Dendritic cell treated with granulocyte-macrophage colony-stimulating factor and Interleukin-4, amounts not matched to agents 40 ng/mL and 50 ng/mL, for 4 days (primary cell): ENCODE results near the gene ANKK1.

Source experiments
- H3K27ac Mint-ChIP-seq: one replicate; pipeline ENCODE4 v1.8.0; 2022; ENCODE audit warnings: mild to moderate bottlenecking, mixed read lengths
- H3K27me3 Mint-ChIP-seq: one replicate; pipeline ENCODE4 v1.8.0; 2022; ENCODE audit warnings: mild to moderate bottlenecking, mixed read lengths
- H3K36me3 Mint-ChIP-seq: one replicate; pipeline ENCODE4 v1.8.0; 2022; ENCODE audit warnings: low read depth, mixed read lengths
- H3K4me1 Mint-ChIP-seq: one replicate; pipeline ENCODE4 v1.8.0; 2022; ENCODE audit warnings: low read depth, mixed read lengths
- H3K4me3 Mint-ChIP-seq: one replicate; pipeline ENCODE4 v1.8.0; 2022; ENCODE audit warnings: mild to moderate bottlenecking, moderate library complexity, mixed read lengths
- H3K9me3 Mint-ChIP-seq: one replicate; pipeline ENCODE4 v1.8.0; 2022; ENCODE audit warnings: mixed read lengths
- intact Hi-C: fragments of 100-400 bp; cut with micrococcal nuclease; formaldehyde crosslinking; loops from one replicate; pipeline ENCODE4 v1.15.0; 2022

ANKK1 gene

GRCh38 chr11:113392236-113392921 lies 4.8 kb downstream of the ANKK1 start:
- Mint-ChIP-seq H3K4me1 (no peaks in the 10 kb centered on the region), H3K27ac (no peak overlapping the region), H3K9me3 (no peaks in the 10 kb centered on the region), H3K4me3 (no peak overlapping the region), H3K36me3 (no peaks in the 10 kb centered on the region), H3K27me3 (no peaks in the 10 kb centered on the region)
- intact Hi-C loops: no loop called here

- H3K27me3 Mint-ChIP-seq: no peaks in the 10 kb centered on the region
- no peaks in the 10 kb centered on the region for H3K4me1 Mint-ChIP-seq
- no peak overlapping the region for H3K4me3 Mint-ChIP-seq
- no peaks in the 10 kb centered on the region for H3K36me3 Mint-ChIP-seq
- intact Hi-C loops: no loop called here
- H3K27ac Mint-ChIP-seq: no peak overlapping the region
- H3K9me3 Mint-ChIP-seq: no peaks in the 10 kb centered on the region
Measured at GRCh38 chr11:113393501-113393985, 6.0 kb downstream of the ANKK1 start.

- no peak overlapping the region for H3K27ac Mint-ChIP-seq
- H3K9me3 Mint-ChIP-seq: no peaks in the 10 kb centered on the region
- H3K36me3 Mint-ChIP-seq: no peaks in the 10 kb centered on the region
Measured at GRCh38 chr11:113394919-113395318, 7.3 kb downstream of the ANKK1 start.

GRCh38 chr11:113395782-113396336 lies 8.3 kb downstream of the ANKK1 start:
- H3K4me3 Mint-ChIP-seq: no peak overlapping the region
- H3K27ac Mint-ChIP-seq: no peak overlapping the region
- H3K36me3 Mint-ChIP-seq: no peaks in the 10 kb centered on the region
- no peaks in the 10 kb centered on the region for H3K4me1 Mint-ChIP-seq
- no peaks in the 10 kb centered on the region for H3K27me3 Mint-ChIP-seq
- intact Hi-C loops: no loop called here
- H3K9me3 Mint-ChIP-seq: no peaks in the 10 kb centered on the region

More at GRCh38 chr11:113394919-113395318, 7.3 kb downstream of the ANKK1 start:
- Mint-ChIP-seq H3K4me3 (no peak overlapping the region), H3K27me3 (no peaks in the 10 kb centered on the region), H3K4me1 (no peaks in the 10 kb centered on the region)
- intact Hi-C loops: no loop called here

- Mint-ChIP-seq H3K9me3 (no peaks in the 10 kb centered on the region), H3K4me3 (no peak overlapping the region), H3K36me3 (no peaks in the 10 kb centered on the region), H3K27ac (no peak overlapping the region), H3K27me3 (no peaks in the 10 kb centered on the region), H3K4me1 (no peaks in the 10 kb centered on the region)
- intact Hi-C loops: no loop called here
Measured at GRCh38 chr11:113396690-113397089, 9.1 kb downstream of the ANKK1 start.

GRCh38 chr11:113397212-113397611 lies 9.6 kb downstream of the ANKK1 start:
- Mint-ChIP-seq H3K27ac (no peak overlapping the region), H3K36me3 (no peaks in the 10 kb centered on the region), H3K4me3 (no peak overlapping the region), H3K4me1 (no peaks in the 10 kb centered on the region), H3K9me3 (no peaks in the 10 kb centered on the region), H3K27me3 (no peaks in the 10 kb centered on the region)
- intact Hi-C loops: no loop called here

GRCh38 chr11:113397821-113398220 lies 10.2 kb downstream of the ANKK1 start:
- no peak overlapping the region for H3K27ac Mint-ChIP-seq
- intact Hi-C loops: no loop called here
- H3K4me1 Mint-ChIP-seq: no peaks in the 10 kb centered on the region
- H3K27me3 Mint-ChIP-seq: no peaks in the 10 kb centered on the region
- H3K36me3 Mint-ChIP-seq: no peaks in the 10 kb centered on the region
- H3K4me3 Mint-ChIP-seq: no peak overlapping the region
- no peaks in the 10 kb centered on the region for H3K9me3 Mint-ChIP-seq

GRCh38 chr11:113398669-113399430 lies 11.3 kb downstream of the ANKK1 start:
- Mint-ChIP-seq H3K9me3 (no peaks in the 10 kb centered on the region), H3K36me3 (no peaks in the 10 kb centered on the region), H3K27me3 (no peaks in the 10 kb centered on the region), H3K4me3 (no peak overlapping the region), H3K27ac (no peak overlapping the region), H3K4me1 (no peaks in the 10 kb centered on the region)
- intact Hi-C loops: no loop called here

GRCh38 chr11:113400631-113401230 lies 13.2 kb downstream of the ANKK1 start:
- Mint-ChIP-seq H3K27me3 (no peaks in the 10 kb centered on the region), H3K4me1 (no peaks in the 10 kb centered on the region), H3K27ac (no peak overlapping the region), H3K36me3 (no peaks in the 10 kb centered on the region), H3K9me3 (no peaks in the 10 kb centered on the region), H3K4me3 (no peak overlapping the region)
- intact Hi-C loops: no loop called here

- Mint-ChIP-seq H3K36me3 (no peaks in the 10 kb centered on the region), H3K27me3 (no peaks in the 10 kb centered on the region), H3K9me3 (no peaks in the 10 kb centered on the region), H3K4me3 (no peak overlapping the region), H3K4me1 (no peaks in the 10 kb centered on the region), H3K27ac (no peak overlapping the region)
- intact Hi-C loops: no loop called here
Measured at GRCh38 chr11:113401718-113402117, 14.1 kb downstream of the ANKK1 start.

- H3K27me3 Mint-ChIP-seq: no peaks in the 10 kb centered on the region
- no peak overlapping the region for H3K4me3 Mint-ChIP-seq
- intact Hi-C loops: no loop called here
- H3K4me1 Mint-ChIP-seq: no peaks in the 10 kb centered on the region
- no peaks in the 10 kb centered on the region for H3K9me3 Mint-ChIP-seq
- no peak overlapping the region for H3K27ac Mint-ChIP-seq
- H3K36me3 Mint-ChIP-seq: no peaks in the 10 kb centered on the region
Measured at GRCh38 chr11:113404859-113405430, 17.4 kb downstream of the ANKK1 start.

GRCh38 chr11:113405724-113406478 lies 18.3 kb downstream of the ANKK1 start:
- Mint-ChIP-seq H3K27me3 (no peaks in the 10 kb centered on the region), H3K27ac (no peak overlapping the region), H3K9me3 (no peaks in the 10 kb centered on the region), H3K4me1 (no peaks in the 10 kb centered on the region), H3K36me3 (no peaks in the 10 kb centered on the region), H3K4me3 (no peak overlapping the region)
- intact Hi-C loops: no loop called here

- no peaks in the 10 kb centered on the region for H3K4me1 Mint-ChIP-seq
- no peak overlapping the region for H3K4me3 Mint-ChIP-seq
- H3K27ac Mint-ChIP-seq: no peak overlapping the region
- intact Hi-C loops: no loop called here
- no peaks in the 10 kb centered on the region for H3K36me3 Mint-ChIP-seq
- H3K27me3 Mint-ChIP-seq: no peaks in the 10 kb centered on the region
- no peaks in the 10 kb centered on the region for H3K9me3 Mint-ChIP-seq
Measured at GRCh38 chr11:113407163-113407562, 19.6 kb downstream of the ANKK1 start.
